ENCODE measurements around the gene BEAN1.

The BEAN1 gene

GRCh38 chr16:66412182-66412581 lies 14.9 kb upstream of the BEAN1 start:
- no peak for DNase-seq (ENCODE audit: low read depth)
- H3K4me3 ChIP-seq (ENCODE audit: low read length): no peak overlapping the region
- TF ChIP-seq CTCF (conservative IDR thresholded peaks at IDR 0.05; ENCODE audit: low read depth, low read length): no peak

- TF ChIP-seq CTCF (conservative IDR thresholded peaks at IDR 0.05; ENCODE audit: low read depth, low read length): no peak
- H3K4me3 ChIP-seq (ENCODE audit: low read length): no peak overlapping the region
- no peak for DNase-seq (ENCODE audit: low read depth)
These were observed 12.2 kb upstream of the BEAN1 start for GRCh38 chr16:66414891-66415290.

DNA sequence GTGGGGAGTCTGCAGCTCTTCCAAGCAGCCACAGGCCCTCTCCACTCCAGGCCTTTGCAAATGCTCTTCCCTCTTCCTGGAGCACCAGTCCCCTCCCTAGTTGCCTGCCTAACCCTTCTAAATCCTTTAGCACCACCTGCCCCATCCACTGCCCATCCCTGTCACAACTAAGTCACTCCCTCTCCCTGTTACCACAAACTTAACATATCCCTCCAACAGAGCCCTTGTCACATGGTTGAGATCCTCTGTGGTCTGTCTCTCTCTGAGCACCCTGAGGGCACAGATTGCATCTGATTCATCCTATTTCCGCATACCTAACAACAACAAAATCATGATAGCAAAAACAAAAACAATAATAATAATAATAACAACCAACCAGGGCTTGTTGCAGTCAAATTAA lies 11.0 kb upstream of the BEAN1 start:
- no peak for DNase-seq (ENCODE audit: low read depth)
- H3K4me3 ChIP-seq (ENCODE audit: low read length): no peak overlapping the region
- no peak for TF ChIP-seq CTCF (conservative IDR thresholded peaks at IDR 0.05; ENCODE audit: low read depth, low read length)

GRCh38 chr16:66416939-66417700 lies 10.0 kb upstream of the BEAN1 start:
- TF ChIP-seq CTCF (conservative IDR thresholded peaks at IDR 0.05; ENCODE audit: low read depth, low read length): no peak

DNA sequence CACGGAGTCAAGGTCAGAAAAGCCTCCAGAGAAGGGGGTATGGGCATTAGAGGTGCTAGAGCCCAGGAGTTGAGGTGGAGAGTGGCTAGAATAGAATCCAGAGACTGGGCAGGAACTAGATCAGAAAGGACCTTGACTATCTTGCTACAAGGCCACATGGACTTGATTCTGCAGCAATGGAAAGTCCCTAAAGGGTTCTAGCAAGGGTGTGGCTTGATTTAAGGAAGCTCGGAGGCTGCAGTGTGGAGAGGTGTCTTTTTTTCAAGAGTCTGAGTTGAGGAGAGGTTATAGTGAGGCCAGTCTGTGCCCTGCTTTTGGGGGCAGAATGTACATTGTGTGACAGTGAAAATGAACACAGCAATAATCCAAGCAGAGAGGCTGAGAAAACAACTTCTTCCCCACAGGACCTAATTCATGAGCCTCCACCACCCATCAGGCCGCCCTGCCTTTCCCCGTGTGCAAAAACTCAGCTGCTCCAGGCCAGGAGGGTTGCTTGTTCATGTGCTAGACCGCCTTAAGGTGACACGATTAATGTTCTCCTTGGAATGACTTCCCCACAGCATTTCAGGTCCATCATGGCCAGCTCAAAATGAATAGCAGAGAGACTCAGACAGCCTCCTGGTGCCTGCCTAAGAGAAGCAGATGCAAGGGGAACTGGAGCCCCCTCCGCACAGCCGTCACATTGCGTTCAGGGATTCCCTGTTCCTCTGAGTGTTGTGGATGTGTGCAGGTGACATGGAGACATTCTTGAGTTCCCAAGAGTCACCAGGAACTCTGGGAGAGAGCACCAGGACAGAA lies 8.7 kb upstream of the BEAN1 start:
- DNase-seq (ENCODE audit: low read depth): no peak
- H3K4me3 ChIP-seq (ENCODE audit: low read length): no peak overlapping the region
- no peak for TF ChIP-seq CTCF (conservative IDR thresholded peaks at IDR 0.05; ENCODE audit: low read depth, low read length)

More at GRCh38 chr16:66416939-66417700, 10.0 kb upstream of the BEAN1 start:
- no peak for DNase-seq (ENCODE audit: low read depth)
- no peak overlapping the region for H3K4me3 ChIP-seq (ENCODE audit: low read length)

- peak; percentile 21 for TF ChIP-seq CTCF (conservative IDR thresholded peaks at IDR 0.05; ENCODE audit: low read depth, low read length)
- H3K4me3 ChIP-seq (ENCODE audit: low read length): no peak overlapping the region
- no peak for DNase-seq (ENCODE audit: low read depth)
These were observed 7.6 kb upstream of the BEAN1 start for GRCh38 chr16:66419527-66419926.
